Endothelial cell of umbilical vein (primary cell): ENCODE measurements around the gene EXOC6.

Experiments
- EZH2 ChIP-seq: IDR thresholded peaks from 2 replicates; pipeline ENCODE4 v1.6.1; 2012; ENCODE audit warnings: borderline replicate concordance, low read depth, mild to moderate bottlenecking, moderate library complexity, low read length, inconsistent platforms; ENCODE audit not compliant: severe bottlenecking
- JUN ChIP-seq: IDR thresholded peaks from 2 replicates; pipeline ENCODE4 v1.6.1; 2011; ENCODE audit warnings: borderline replicate concordance, low read depth; ENCODE audit not compliant: insufficient read length, insufficient read depth
- MAX ChIP-seq: IDR thresholded peaks from 2 replicates; pipeline ENCODE4 v1.6.1; 2011; ENCODE audit not compliant: insufficient read depth, insufficient read length
- MYC ChIP-seq: IDR thresholded peaks from one replicate; pipeline ENCODE4 v1.6.1; 2011; ENCODE audit warnings: mild to moderate bottlenecking, low read depth, low read length
- POLR2A ChIP-seq: IDR thresholded peaks from 2 replicates; pipeline ENCODE4 v1.6.1; 2012; ENCODE audit warnings: low read depth, mild to moderate bottlenecking, control low read depth, low read length
- POLR2AphosphoS5 ChIP-seq: IDR thresholded peaks from 2 replicates; pipeline ENCODE4 v1.6.1; 2012; ENCODE audit warnings: low read depth, mild to moderate bottlenecking, control low read depth, low read length, moderate library complexity; ENCODE audit not compliant: insufficient read depth
- TF ChIP-seq, protein P1 (sequence below), 2 donors: IDR thresholded peaks; 1 replicate in 1 of 2; 2 replicates in 1 of 2; pipeline ENCODE4 v1.5.1; 2011; ENCODE audit warnings: low read length in 2 of 2, mild to moderate bottlenecking in 2 of 2, moderate library complexity in 2 of 2, control low read depth in 1 of 2, inconsistent platforms in 1 of 2, low read depth in 1 of 2; ENCODE audit not compliant: insufficient read depth in 1 of 2; ENCODE audit errors: extremely low read depth in 1 of 2

DNA sequence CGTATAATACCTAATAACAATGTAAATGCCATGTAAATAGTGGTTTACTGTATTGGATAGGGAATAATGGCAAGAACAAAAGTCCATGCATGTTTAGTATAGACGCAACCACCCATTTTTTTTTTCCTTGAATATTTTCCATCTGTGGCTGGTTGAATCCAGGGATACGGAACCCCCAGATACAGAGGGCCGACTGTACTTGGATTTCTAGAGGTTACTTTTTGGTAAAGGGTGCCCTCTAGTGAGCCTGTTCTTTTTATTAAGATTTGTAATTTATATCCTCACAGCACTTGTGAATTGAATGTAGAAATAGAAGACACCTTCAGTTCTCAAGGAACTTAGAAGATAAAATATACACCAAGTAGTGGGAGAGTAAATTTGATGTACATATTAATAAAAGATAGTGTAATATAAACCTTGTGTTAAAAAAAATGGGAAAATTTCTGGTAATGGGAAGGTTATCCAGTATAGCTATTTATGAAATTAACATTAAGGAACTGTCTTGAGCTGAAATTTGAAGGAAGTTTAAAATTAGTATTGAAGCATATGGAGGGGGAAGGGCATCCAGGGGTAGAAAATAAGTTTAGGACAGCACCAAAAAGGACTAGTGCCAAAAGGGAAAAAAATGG is 32.0 kb downstream of the EXOC6 start:
- TF ChIP-seq MYC (no peak), POLR2A (no peak), MAX (no peak), JUN (no peak), EZH2 (no peak), POLR2AphosphoS5 (no peak)
- TF ChIP-seq, protein P1, sequence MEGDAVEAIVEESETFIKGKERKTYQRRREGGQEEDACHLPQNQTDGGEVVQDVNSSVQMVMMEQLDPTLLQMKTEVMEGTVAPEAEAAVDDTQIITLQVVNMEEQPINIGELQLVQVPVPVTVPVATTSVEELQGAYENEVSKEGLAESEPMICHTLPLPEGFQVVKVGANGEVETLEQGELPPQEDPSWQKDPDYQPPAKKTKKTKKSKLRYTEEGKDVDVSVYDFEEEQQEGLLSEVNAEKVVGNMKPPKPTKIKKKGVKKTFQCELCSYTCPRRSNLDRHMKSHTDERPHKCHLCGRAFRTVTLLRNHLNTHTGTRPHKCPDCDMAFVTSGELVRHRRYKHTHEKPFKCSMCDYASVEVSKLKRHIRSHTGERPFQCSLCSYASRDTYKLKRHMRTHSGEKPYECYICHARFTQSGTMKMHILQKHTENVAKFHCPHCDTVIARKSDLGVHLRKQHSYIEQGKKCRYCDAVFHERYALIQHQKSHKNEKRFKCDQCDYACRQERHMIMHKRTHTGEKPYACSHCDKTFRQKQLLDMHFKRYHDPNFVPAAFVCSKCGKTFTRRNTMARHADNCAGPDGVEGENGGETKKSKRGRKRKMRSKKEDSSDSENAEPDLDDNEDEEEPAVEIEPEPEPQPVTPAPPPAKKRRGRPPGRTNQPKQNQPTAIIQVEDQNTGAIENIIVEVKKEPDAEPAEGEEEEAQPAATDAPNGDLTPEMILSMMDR (IDR thresholded peaks at IDR 0.05; ENCODE audit: extremely low read depth in 1 of 2, insufficient read depth in 1 of 2, low read depth in 1 of 2, low read length in 2 of 2): peak; percentile 7 to 18
